C4-2B (cell line): ENCODE measurements around the gene OR2C3.

Source experiments
- ZFX ChIP-seq: fragments of 450-650 bp; IDR thresholded peaks from 2 replicates; pipeline ENCODE4 v1.6.1; 2017
- TF ChIP-seq, protein P1 (sequence below): fragments of 450-650 bp; conservative IDR thresholded peaks from 2 replicates; pipeline ENCODE4 v1.5.1; 2017; ENCODE audit warnings: mild to moderate bottlenecking

- TF ChIP-seq, protein P1, sequence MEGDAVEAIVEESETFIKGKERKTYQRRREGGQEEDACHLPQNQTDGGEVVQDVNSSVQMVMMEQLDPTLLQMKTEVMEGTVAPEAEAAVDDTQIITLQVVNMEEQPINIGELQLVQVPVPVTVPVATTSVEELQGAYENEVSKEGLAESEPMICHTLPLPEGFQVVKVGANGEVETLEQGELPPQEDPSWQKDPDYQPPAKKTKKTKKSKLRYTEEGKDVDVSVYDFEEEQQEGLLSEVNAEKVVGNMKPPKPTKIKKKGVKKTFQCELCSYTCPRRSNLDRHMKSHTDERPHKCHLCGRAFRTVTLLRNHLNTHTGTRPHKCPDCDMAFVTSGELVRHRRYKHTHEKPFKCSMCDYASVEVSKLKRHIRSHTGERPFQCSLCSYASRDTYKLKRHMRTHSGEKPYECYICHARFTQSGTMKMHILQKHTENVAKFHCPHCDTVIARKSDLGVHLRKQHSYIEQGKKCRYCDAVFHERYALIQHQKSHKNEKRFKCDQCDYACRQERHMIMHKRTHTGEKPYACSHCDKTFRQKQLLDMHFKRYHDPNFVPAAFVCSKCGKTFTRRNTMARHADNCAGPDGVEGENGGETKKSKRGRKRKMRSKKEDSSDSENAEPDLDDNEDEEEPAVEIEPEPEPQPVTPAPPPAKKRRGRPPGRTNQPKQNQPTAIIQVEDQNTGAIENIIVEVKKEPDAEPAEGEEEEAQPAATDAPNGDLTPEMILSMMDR: no peak
- TF ChIP-seq ZFX: no peak
These were observed at the start of gene OR2C3 for GRCh38 chr1:247536340-247536739.
